Skeletal muscle tissue (tissue), 4 donors: ENCODE measurements around the gene AOC2. TPM values are rescaled to one million over a fixed set of nuclear protein-coding genes. Genes with fewer than 3 reads are reported as not detected.
"Not testable (repeated sequence)": the region's sequence is repeated elsewhere in the genome, so short reads cannot be mapped to it uniquely, and the experiment has no call there.

Source experiments
- H3K27ac ChIP-seq: one replicate; pipeline ENCODE4 v1.7.0; 2013; ENCODE audit warnings: mild to moderate bottlenecking, low read depth, low read length, inconsistent platforms
- H3K27me3 ChIP-seq, 3 donors: one replicate each; pipeline ENCODE4 v1.7.0; 2013; ENCODE audit warnings: low read length in 3 of 3; ENCODE audit not compliant: control insufficient read depth in 3 of 3, insufficient read depth in 3 of 3
- H3K36me3 ChIP-seq, 3 donors: one replicate each; pipeline ENCODE4 v1.7.0; 2013; ENCODE audit warnings: low read length in 3 of 3; ENCODE audit not compliant: control insufficient read depth in 3 of 3, insufficient read depth in 3 of 3
- H3K4me1 ChIP-seq, 3 donors: one replicate each; pipeline ENCODE4 v1.7.0; 2013; ENCODE audit warnings: low read length in 3 of 3, mild to moderate bottlenecking in 3 of 3; ENCODE audit not compliant: control insufficient read depth in 3 of 3, insufficient read depth in 3 of 3
- H3K4me3 ChIP-seq, 3 donors: one replicate each; pipeline ENCODE4 v1.7.0; 2013; ENCODE audit warnings: low read length in 3 of 3
- H3K9ac ChIP-seq, 3 donors: one replicate each; pipeline ENCODE4 v1.7.0; 2013; ENCODE audit warnings: low read length in 3 of 3, mild to moderate bottlenecking in 3 of 3, moderate library complexity in 2 of 3, low read depth in 1 of 3
- H3K9me3 ChIP-seq, 3 donors: one replicate each; pipeline ENCODE4 v1.7.0; 2013; ENCODE audit warnings: low read length in 3 of 3; ENCODE audit not compliant: control insufficient read depth in 3 of 3
- total RNA-seq: library from RNA; depleted of rRNA; stranded (reverse); fragments of >200 nt; gene quantifications from one replicate; pipeline ENCODE4 v1.2.3, GENCODE V29; 2014
- donor health status: Osteomylitis.

Gene AOC2
- total RNA-seq, 1 donor from 2014 or later = 0.52 TPM

- no peak overlapping the region for H3K27ac ChIP-seq
These were observed 9.2 kb downstream of the AOC2 start for GRCh38 chr17:42853597-42853967.

GRCh38 chr17:42853968-42854790, 9.8 kb downstream of the AOC2 start:
- Histone ChIP-seq H3K27me3 (peaks cover 3 to 23% (median 6%) of the 10 kb centered on the region in 3 donors), H3K27ac (no peak overlapping the region), H3K36me3 (peaks cover 0 to 2% (median 0%) of the 10 kb centered on the region in 3 donors), H3K4me3 (peak overlapping the region; percentile 49 to 70 (median 69)), H3K4me1 (peaks cover 0 to 13% (median 6%) of the 10 kb centered on the region in 3 donors), H3K9ac (peak overlapping the region; percentile 10 to 30 (median 25)), H3K9me3 (no peaks in the 10 kb centered on the region)

More at GRCh38 chr17:42853597-42853967, 9.2 kb downstream of the AOC2 start:
- peaks cover 0 to 13% (median 6%) of the 10 kb centered on the region in 3 donors for H3K4me1 ChIP-seq
- H3K36me3 ChIP-seq = peaks cover 0 to 2% (median 0%) of the 10 kb centered on the region in 3 donors
- H3K4me3 ChIP-seq = peak overlapping the region; percentile 49 to 70 (median 69)
- peaks cover 3 to 23% (median 6%) of the 10 kb centered on the region in 3 donors for H3K27me3 ChIP-seq
- peak overlapping the region; percentile 10 to 30 (median 20) for H3K9ac ChIP-seq
- no peaks in the 10 kb centered on the region for H3K9me3 ChIP-seq

GRCh38 chr17:42855048-42855596, 10.7 kb downstream of the AOC2 start:
- H3K27ac ChIP-seq = no peak overlapping the region
- no peak overlapping the region for H3K4me3 ChIP-seq

GRCh38 chr17:42856093-42856492, 11.7 kb downstream of the AOC2 start:
- peaks cover 2 to 23% (median 6%) of the 10 kb centered on the region in 3 donors for H3K27me3 ChIP-seq
- not testable (repeated sequence) for H3K36me3 ChIP-seq, H3K27ac ChIP-seq, H3K4me3 ChIP-seq, H3K9ac ChIP-seq, H3K4me1 ChIP-seq, H3K9me3 ChIP-seq

More at GRCh38 chr17:42855048-42855596, 10.7 kb downstream of the AOC2 start:
- H3K9ac ChIP-seq = peak overlapping the region in 1 of 3 donors; percentile 12
- H3K4me1 ChIP-seq = peaks cover 0 to 5% (median under 1%) of the 10 kb centered on the region in 3 donors
- H3K36me3 ChIP-seq = peaks cover 0 to 2% (median 0%) of the 10 kb centered on the region in 3 donors
- peaks cover 3 to 23% (median 6%) of the 10 kb centered on the region in 3 donors for H3K27me3 ChIP-seq
- no peaks in the 10 kb centered on the region for H3K9me3 ChIP-seq

GRCh38 chr17:42856516-42856915, 12.1 kb downstream of the AOC2 start:
- not testable (repeated sequence) for H3K4me1 ChIP-seq, H3K36me3 ChIP-seq, H3K9ac ChIP-seq, H3K9me3 ChIP-seq, H3K27ac ChIP-seq, H3K4me3 ChIP-seq
- peaks cover 0 to 23% (median 6%) of the 10 kb centered on the region in 3 donors for H3K27me3 ChIP-seq

- Histone ChIP-seq H3K9me3 (no peaks in the 10 kb centered on the region), H3K27ac (no peak overlapping the region), H3K4me3 (no peak overlapping the region), H3K27me3 (peaks cover 0 to 21% (median 4%) of the 10 kb centered on the region in 3 donors), H3K9ac (no peak overlapping the region), H3K36me3 (peaks cover 0 to 2% (median 0%) of the 10 kb centered on the region in 3 donors), H3K4me1 (peaks cover 0 to 4% (median 0%) of the 10 kb centered on the region in 3 donors)
These were observed 13.0 kb downstream of the AOC2 start for GRCh38 chr17:42857389-42857788.

GRCh38 chr17:42865638-42866094, 21.3 kb downstream of the AOC2 start:
- Histone ChIP-seq H3K27me3 (peaks cover 0 to 4% (median 3%) of the 10 kb centered on the region in 3 donors), H3K9ac (no peak overlapping the region), H3K4me3 (no peak overlapping the region), H3K27ac (no peak overlapping the region), H3K36me3 (peaks cover 0 to 2% (median 0%) of the 10 kb centered on the region in 3 donors), H3K4me1 (peaks cover 0 to 3% (median 0%) of the 10 kb centered on the region in 3 donors), H3K9me3 (peaks cover 0 to 1% (median 1%) of the 10 kb centered on the region in 3 donors)

- peaks cover 0 to 4% (median 2%) of the 10 kb centered on the region in 3 donors for H3K9me3 ChIP-seq
These were observed 21.8 kb downstream of the AOC2 start for GRCh38 chr17:42866216-42866615.

GRCh38 chr17:42866631-42867575, 22.5 kb downstream of the AOC2 start:
- Histone ChIP-seq H3K36me3 (peaks cover 0 to 2% (median 0%) of the 10 kb centered on the region in 3 donors), H3K27ac (no peak overlapping the region), H3K9me3 (peaks cover 0 to 4% (median 2%) of the 10 kb centered on the region in 3 donors), H3K4me1 (peaks cover 0 to 3% (median 0%) of the 10 kb centered on the region in 3 donors), H3K27me3 (peaks cover 0 to 4% (median 3%) of the 10 kb centered on the region in 3 donors), H3K4me3 (no peak overlapping the region), H3K9ac (no peak overlapping the region)

More at GRCh38 chr17:42866216-42866615, 21.8 kb downstream of the AOC2 start:
- Histone ChIP-seq H3K27me3 (peaks cover 0 to 4% (median 3%) of the 10 kb centered on the region in 3 donors), H3K4me1 (peaks cover 0 to 3% (median 0%) of the 10 kb centered on the region in 3 donors), H3K4me3 (no peak overlapping the region), H3K36me3 (peaks cover 0 to 2% (median 0%) of the 10 kb centered on the region in 3 donors), H3K27ac (no peak overlapping the region), H3K9ac (no peak overlapping the region)
